GM18517 (cell line): ENCODE measurements around the gene IL13.

Experiments
- ATAC-seq: cut with Tn5 transposase; IDR thresholded peaks from one replicate; pipeline ENCODE4 v1.9.1; 2021; ENCODE audit warnings: mild to moderate bottlenecking, moderate library complexity; ENCODE audit not compliant: unreplicated experiment

IL13 gene

GRCh38 chr5:132669455-132669820 is 11.5 kb downstream of the IL13 start:
- ATAC-seq, result no peak

DNA sequence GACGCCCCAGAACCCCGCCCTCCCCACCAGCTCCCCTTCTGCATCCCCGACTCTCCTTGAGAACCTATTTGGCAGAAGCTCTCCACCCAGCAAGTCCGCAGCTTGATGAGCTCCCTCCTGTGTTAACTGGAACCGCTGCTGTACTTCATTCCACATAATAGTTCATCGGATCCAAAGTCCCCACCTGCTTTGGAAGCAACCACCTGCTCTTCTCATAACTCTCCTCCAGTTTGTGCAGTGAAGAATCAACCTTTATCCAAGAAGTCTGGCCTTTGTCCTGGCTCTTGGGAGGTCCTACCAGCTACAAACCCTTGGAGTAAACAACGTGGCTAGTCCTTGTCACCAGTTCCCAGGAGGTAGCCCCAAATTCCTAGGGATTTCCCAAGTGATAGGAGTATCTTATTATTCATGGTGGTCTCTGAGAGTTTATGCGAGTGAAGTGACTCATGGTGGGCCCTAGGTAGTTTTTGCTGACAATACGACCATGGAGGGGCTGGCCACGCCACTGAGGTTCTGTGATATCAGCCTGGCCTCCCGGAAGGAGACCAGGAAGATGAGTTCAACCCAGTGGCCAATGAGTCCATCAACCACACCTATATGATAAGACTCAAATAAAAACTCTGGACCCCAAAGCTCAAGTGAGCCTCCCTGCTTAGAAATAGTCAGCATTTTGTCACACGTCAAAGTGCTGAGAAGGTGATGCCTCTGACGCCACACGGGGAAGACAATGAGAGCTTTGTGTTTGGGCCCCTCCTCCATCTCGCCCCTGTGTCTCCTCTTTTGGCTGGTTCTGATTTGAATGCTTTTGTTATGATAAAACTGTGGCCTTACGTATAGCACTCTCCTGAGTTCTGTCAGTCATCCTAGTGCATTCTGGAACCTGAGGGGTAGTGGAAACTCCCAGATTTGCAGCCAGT is 12.3 kb downstream of the IL13 start:
- ATAC-seq, result no peak

- ATAC-seq, result no peak
These were observed 13.0 kb downstream of the IL13 start for GRCh38 chr5:132671000-132671399.

DNA sequence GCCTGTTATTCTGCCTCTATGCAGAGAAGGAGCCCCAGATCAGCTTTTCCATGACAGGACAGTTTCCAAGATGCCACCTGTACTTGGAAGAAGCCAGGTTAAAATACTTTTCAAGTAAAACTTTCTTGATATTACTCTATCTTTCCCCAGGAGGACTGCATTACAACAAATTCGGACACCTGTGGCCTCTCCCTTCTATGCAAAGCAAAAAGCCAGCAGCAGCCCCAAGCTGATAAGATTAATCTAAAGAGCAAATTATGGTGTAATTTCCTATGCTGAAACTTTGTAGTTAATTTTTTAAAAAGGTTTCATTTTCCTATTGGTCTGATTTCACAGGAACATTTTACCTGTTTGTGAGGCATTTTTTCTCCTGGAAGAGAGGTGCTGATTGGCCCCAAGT is 15.5 kb downstream of the IL13 start:
- no peak for ATAC-seq

DNA sequence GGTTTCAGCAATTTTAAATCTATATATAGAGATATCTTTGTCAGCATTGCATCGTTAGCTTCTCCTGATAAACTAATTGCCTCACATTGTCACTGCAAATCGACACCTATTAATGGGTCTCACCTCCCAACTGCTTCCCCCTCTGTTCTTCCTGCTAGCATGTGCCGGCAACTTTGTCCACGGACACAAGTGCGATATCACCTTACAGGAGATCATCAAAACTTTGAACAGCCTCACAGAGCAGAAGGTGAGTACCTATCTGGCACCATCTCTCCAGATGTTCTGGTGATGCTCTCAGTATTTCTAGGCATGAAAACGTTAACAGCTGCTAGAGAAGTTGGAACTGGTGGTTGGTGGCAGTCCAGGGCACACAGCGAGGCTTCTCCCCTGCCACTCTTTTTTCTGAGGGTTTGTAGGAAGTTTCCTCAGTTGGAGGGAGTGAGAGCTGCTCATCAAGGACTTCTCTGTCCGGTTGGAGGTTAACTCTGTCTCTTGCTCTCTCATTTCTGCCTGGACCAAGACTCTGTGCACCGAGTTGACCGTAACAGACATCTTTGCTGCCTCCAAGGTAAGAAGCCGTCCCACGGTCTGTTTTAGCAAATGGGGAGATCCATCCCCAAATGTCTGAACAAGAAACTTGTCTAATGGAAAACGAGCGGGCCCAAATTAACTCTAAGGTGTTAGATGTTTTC is 16.1 kb downstream of the IL13 start, which contains the start of gene IL4:
Gene IL4 (plus strand): TSS at position 51 of the 692 bp plus-strand sequence. CDS start 62 bp downstream, at position 113.
- no peak for ATAC-seq

DNA sequence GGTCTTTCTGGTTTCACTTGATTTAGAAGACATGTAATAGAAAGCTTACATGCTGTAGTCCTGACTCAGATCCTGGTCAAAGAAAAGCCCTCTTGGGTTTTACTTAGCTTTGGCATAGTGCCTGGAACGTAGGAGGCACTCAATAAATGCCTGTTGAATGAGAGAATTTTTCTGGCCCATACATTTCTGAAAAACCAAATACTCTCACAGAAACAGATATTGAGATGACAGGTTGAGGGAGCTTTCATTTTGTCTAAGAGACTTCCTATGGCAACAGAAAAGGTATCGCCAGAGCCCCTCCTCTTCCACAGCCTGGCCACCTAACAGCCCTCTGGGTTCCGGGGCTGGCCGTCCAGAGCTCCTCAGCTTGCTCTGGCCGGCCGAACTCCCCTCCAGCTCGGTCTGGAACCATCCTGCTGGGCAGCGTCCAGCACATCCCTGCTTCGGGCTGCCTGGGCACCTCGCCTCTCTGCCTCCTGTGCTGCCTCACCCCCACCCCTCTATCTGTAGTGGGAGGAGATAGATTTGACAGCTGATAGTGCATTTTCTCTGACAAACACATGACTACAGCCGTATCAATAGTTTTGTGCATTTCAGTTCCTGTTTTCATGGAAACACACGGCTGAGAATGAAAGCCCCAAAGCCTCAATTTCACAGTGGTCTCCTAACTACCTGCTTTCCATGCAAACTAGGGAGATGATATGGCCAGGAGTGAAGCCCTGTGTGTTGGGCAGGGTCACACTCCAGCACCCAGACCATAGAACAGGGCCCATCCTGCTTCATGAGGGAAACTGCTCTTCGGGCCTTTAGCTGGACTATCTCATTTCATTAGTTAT is 16.9 kb downstream of the IL13 start:
- ATAC-seq, result peak; percentile 80

DNA sequence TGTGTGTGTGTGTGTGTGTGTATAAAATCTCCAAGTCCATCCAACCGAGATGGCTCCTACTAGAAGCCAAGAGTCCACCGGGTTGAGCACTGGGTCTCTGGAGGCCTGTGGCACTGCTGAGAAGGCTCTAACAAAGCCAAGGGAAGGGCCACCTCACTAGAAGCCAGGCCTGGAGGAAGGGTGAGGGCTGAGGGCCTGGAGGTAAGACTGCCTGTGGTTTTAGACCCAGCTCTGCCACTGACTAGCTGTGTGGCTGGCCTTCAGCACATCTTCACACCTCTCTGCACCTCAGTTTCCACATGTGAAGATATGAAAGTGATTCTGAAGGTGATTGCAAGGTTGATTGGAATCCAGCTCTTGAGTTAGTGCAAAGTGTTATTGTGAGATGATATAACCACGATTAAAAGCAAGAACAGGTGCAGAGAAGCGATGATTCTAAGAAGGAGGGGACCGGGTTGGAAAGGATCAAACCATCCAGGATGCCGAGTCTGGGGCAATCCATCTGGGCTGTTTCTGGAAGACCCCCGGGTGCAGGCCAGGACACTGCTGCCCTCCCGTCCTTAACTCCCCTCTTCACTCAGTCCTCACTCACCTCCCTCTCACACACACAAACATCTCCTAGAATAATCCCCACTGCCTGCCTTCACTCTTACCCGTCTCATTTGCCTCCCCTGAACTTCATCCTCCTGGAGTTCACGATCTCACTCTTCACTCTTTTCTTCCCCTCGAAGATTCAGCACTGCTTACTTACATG is 18.1 kb downstream of the IL13 start:
- no peak for ATAC-seq

- ATAC-seq, result no peak
These were observed 19.2 kb downstream of the IL13 start for GRCh38 chr5:132677191-132677590.

DNA sequence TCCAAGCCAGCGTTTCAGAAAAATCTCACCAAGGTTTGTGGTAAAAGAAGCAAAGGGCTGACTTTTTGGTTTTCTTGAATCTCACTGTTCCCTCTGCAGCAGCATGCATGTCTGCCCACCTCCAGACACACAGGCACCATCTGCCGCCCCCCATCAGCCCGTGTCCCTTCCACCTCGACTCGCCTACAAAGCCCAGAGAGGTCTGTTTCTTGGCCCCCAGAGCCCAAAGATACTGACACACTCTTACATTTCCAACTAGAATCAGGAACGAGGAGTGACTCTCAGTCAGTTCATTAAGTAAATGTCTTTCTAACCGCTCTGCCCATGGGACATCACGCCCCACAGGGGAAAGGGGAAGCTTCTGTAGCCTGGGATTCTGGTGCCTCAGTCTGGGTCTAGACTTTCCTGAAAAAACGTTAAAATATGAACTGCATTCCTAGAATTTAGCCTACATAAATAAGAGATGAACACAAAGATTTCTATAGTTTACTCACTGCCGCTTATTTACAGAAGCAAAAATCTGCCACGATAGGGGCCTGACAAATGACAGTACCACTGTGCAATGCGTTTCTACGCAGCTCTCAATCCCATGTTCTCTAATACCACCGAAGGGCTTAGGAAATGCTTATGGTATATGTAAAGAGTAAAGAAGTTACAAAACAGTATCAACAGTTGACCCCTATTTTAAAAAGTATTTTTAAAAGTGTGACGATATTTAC is 19.9 kb downstream of the IL13 start:
- ATAC-seq, result no peak

DNA sequence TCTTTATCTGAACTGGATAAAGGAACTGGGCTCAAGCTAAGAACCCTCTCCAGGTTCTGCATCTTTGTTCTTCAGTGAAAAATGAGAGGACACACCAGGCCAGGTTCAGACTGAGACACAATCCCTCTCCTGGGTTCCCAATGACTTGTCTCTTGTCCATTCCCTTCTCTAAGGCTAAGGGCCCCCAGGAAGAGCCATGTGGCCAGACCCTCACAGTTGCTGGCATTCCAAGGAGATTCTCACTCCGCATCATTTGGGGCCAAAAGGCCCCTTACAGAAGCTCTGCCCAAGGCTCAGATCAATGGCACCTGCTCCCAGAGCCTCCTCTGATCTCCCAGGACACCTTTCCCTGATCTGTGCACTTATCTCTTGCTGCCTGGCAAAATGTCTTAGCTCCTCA is 20.8 kb downstream of the IL13 start:
- no peak for ATAC-seq

DNA sequence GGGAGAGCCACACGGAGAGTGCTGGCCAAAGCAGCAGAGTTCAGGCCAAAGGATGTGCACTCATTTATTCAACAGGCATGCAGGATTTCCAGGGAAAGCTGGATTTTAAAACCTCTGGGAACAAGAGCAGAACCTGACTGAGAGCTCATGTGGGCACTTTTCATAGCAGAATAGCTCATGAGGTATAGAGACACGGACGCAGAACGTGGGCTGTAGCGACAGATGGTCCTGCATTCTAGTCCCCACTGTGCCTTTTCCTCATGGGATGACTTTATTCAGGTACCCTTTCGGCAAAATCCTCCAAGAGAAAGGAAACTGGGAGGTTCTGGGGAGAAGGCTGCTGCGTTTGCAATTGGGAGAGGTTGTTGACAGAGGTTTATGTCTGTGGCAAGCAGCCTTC is 21.2 kb downstream of the IL13 start:
- ATAC-seq, result no peak

DNA sequence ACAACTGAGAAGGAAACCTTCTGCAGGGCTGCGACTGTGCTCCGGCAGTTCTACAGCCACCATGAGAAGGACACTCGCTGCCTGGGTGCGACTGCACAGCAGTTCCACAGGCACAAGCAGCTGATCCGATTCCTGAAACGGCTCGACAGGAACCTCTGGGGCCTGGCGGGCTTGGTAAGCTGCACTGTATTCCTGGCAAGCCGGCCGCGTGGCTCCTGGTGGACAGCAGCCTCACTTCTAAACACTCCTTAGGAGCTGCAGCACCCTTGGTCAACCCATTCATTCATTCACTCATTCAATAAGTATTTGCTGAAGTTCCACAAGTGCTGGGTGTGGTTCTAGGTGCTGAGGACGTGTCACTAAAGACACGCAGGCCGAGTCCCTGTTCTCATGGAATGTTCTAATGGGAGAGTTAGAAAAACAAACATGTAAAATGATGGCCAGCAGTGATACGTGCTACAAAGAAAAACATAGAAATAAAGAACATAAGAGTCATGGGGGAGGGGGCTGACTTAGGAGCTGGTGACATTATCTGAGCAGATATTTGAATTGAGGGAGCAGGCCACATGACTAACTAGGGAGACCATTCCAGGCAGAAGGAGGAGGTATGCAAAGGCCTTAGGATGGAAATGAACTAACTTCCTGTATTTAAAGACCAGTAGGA is 21.9 kb downstream of the IL13 start:
- no peak for ATAC-seq

GRCh38 chr5:132680780-132681475 is 23.0 kb downstream of the IL13 start:
- no peak for ATAC-seq

DNA sequence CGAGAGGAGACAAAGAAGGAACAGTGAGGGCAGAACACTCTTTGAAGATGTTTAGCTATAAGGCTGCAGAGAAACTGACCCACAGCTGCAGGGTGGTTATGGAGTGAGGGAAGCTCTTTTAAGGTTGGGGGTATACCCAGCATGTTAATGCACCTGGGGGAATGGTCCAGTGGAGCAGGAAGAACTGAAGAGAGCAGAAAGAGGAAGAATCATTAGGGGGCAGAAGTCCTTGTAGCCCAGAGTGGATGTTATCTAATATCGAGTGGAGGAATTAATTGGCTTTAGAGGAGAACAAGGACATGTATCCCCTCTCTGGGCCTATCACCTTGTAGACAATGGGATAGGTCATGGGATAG is 23.5 kb downstream of the IL13 start:
- no peak for ATAC-seq

- no peak for ATAC-seq
These were observed 24.0 kb downstream of the IL13 start for GRCh38 chr5:132681983-132682382.

GRCh38 chr5:132684491-132684890 is 26.5 kb downstream of the IL13 start:
- ATAC-seq, result no peak

- ATAC-seq, result no peak
These were observed 27.1 kb downstream of the IL13 start for GRCh38 chr5:132684922-132685720.

DNA sequence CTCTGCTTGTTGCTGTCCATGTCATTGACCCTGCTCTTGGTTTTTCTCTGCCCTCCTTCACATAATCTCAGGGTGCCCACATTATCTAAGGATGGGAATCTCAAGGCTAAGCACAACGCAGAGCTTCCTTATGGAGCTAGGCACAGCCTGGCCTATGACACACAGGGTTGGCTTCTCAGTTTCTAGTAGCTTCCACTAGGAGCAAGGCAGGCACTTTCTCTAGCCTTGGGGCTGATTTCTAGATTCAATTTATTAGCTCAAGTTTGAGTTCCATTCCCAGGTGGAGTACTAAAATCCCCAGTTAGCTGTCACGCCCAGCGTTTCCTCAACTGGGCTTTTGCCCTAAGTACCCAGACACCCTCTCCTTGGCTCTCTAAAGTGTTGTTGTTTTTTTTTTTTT is 28.2 kb downstream of the IL13 start:
- no peak for ATAC-seq
